Measurements from ENCODE around the gene ST6GALNAC5.

GRCh38 chr1:76861149-76861548 lies 6.1 kb upstream of the ST6GALNAC5 start:
- TF ChIP-seq, protein P1, sequence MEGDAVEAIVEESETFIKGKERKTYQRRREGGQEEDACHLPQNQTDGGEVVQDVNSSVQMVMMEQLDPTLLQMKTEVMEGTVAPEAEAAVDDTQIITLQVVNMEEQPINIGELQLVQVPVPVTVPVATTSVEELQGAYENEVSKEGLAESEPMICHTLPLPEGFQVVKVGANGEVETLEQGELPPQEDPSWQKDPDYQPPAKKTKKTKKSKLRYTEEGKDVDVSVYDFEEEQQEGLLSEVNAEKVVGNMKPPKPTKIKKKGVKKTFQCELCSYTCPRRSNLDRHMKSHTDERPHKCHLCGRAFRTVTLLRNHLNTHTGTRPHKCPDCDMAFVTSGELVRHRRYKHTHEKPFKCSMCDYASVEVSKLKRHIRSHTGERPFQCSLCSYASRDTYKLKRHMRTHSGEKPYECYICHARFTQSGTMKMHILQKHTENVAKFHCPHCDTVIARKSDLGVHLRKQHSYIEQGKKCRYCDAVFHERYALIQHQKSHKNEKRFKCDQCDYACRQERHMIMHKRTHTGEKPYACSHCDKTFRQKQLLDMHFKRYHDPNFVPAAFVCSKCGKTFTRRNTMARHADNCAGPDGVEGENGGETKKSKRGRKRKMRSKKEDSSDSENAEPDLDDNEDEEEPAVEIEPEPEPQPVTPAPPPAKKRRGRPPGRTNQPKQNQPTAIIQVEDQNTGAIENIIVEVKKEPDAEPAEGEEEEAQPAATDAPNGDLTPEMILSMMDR (IDR thresholded peaks at IDR 0.05), result no peak
- no peak for TF ChIP-seq POLR2A (IDR thresholded peaks at IDR 0.05)
- TF ChIP-seq EP300 (IDR thresholded peaks at IDR 0.05), result no peak

All from ovary (tissue), 3 donors.